ENCODE data around the gene SRPK2.
"Not testable (repeated sequence)": the region's sequence is repeated elsewhere in the genome, so short reads cannot be mapped to it uniquely, and the experiment has no call there.

The SRPK2 gene

GRCh38 chr7:105365541-105366534 is 22.9 kb downstream of the SRPK2 start:
- no peak for DNase-seq
- Mint-ChIP-seq H3K4me1 (peaks cover 5% of the 10 kb centered on the region), H3K9me3 (peaks cover 53% of the 10 kb centered on the region), H3K4me3 (no peak overlapping the region), H3K27ac (no peak overlapping the region), H3K27me3 (ENCODE audit: low read depth, poor library complexity) (peaks cover 3% of the 10 kb centered on the region), H3K36me3 (ENCODE audit: low read depth) (peaks cover 55% of the 10 kb centered on the region)
- TF ChIP-seq CTCF (IDR thresholded peaks at IDR 0.05), result no peak

DNA sequence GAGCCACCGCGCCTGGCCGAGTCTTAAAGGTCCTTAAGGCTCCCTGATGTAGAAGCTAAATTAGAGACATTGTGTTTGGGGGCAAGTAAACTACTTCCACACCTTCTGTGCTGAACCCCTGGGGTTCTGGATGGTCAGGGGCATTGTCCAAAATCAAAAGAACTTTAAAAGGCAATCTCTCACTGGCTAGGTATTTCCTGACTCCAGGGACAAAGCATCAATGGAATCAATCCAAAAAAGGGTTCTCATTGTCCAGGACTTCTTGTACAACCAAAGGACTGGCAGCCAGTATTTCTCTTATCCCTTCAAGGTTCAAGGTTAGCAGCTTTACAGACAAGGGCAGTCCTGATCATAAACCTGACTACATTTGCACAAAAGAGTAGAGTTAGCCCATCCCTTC is 24.0 kb downstream of the SRPK2 start:
- Mint-ChIP-seq H3K27me3 (ENCODE audit: low read depth, poor library complexity) (peaks cover 3% of the 10 kb centered on the region), H3K9me3 (peaks cover 65% of the 10 kb centered on the region), H3K36me3 (ENCODE audit: low read depth) (peaks cover 66% of the 10 kb centered on the region), H3K4me1 (peaks cover 6% of the 10 kb centered on the region), H3K4me3 (no peak overlapping the region), H3K27ac (no peak overlapping the region)
- no peak for TF ChIP-seq CTCF (IDR thresholded peaks at IDR 0.05)
- DNase-seq, result no peak

GRCh38 chr7:105363657-105364056 is 25.1 kb downstream of the SRPK2 start:
- Mint-ChIP-seq H3K36me3 (ENCODE audit: low read depth) (peaks cover 73% of the 10 kb centered on the region), H3K9me3 (peaks cover 69% of the 10 kb centered on the region), H3K4me1 (peaks cover 13% of the 10 kb centered on the region)
- DNase-seq; H3K27me3 Mint-ChIP-seq (ENCODE audit: low read depth, poor library complexity); H3K4me3 Mint-ChIP-seq; H3K27ac Mint-ChIP-seq: not testable (repeated sequence)

DNA sequence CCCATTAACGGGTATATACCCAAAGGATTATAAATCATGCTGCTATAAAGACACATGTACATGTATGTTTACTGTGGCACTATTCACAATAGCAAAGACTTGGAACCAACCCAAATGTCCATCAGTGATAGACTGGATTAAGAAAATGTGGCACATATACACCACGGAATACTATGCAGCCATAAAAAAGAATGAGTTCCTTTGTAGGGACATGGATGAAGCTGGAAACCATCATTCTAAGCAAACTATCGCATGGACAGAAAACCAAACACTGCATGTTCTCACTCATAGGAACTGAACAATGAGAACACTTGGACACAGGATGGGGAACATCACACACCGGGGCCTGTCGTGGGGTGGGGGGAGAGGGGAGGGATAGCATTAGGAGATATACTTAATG is 26.0 kb downstream of the SRPK2 start:
- not testable (repeated sequence) for H3K27ac Mint-ChIP-seq; H3K27me3 Mint-ChIP-seq (ENCODE audit: low read depth, poor library complexity); H3K4me3 Mint-ChIP-seq; DNase-seq
- Mint-ChIP-seq H3K9me3 (peaks cover 75% of the 10 kb centered on the region), H3K4me1 (peaks cover 21% of the 10 kb centered on the region), H3K36me3 (ENCODE audit: low read depth) (peaks cover 79% of the 10 kb centered on the region)

GRCh38 chr7:105361995-105362394 is 26.7 kb downstream of the SRPK2 start:
- peaks cover 75% of the 10 kb centered on the region for H3K9me3 Mint-ChIP-seq
- H3K27me3 Mint-ChIP-seq (ENCODE audit: low read depth, poor library complexity); DNase-seq; H3K27ac Mint-ChIP-seq; H3K4me3 Mint-ChIP-seq: not testable (repeated sequence)
- H3K4me1 Mint-ChIP-seq, result peaks cover 26% of the 10 kb centered on the region
- peaks cover 78% of the 10 kb centered on the region for H3K36me3 Mint-ChIP-seq (ENCODE audit: low read depth)

DNA sequence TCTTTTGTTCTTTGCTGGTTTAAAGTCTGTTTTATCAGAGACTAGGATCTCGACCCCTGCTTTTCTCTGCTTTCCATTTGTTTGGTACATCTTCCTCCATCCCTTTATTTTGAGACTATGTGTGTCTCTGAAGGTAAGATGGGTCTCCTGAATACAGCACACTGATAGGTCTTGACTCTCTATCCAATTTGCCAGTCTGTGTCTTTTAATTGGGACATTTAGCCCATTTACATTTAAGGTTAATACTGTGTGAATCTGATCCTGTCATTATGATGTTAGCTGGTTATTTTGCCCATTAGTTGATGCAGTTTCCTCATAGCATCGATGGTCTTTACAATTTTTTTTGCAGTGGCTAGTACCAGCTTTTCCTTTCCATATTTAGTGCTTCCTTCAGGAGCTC is 28.6 kb downstream of the SRPK2 start:
- not testable (repeated sequence) for DNase-seq; H3K27me3 Mint-ChIP-seq (ENCODE audit: low read depth, poor library complexity); H3K4me3 Mint-ChIP-seq
- Mint-ChIP-seq H3K4me1 (peaks cover 32% of the 10 kb centered on the region), H3K9me3 (peaks cover 64% of the 10 kb centered on the region), H3K27ac (peak overlapping the region; percentile 68), H3K36me3 (ENCODE audit: low read depth) (peaks cover 61% of the 10 kb centered on the region)

GRCh38 chr7:105355701-105356100 is 33.0 kb downstream of the SRPK2 start:
- Mint-ChIP-seq H3K36me3 (ENCODE audit: low read depth) (peaks cover 23% of the 10 kb centered on the region), H3K27ac (no peak overlapping the region), H3K4me1 (peaks cover 64% of the 10 kb centered on the region), H3K9me3 (peaks cover 21% of the 10 kb centered on the region), H3K4me3 (no peak overlapping the region), H3K27me3 (ENCODE audit: low read depth, poor library complexity) (no peaks in the 10 kb centered on the region)
- TF ChIP-seq CTCF (IDR thresholded peaks at IDR 0.05), result no peak
- DNase-seq, result no peak

GRCh38 chr7:105354383-105354782 is 34.3 kb downstream of the SRPK2 start:
- no peak overlapping the region for H3K4me3 Mint-ChIP-seq
- H3K36me3 Mint-ChIP-seq (ENCODE audit: low read depth), result peaks cover 10% of the 10 kb centered on the region
- no peak for TF ChIP-seq CTCF (IDR thresholded peaks at IDR 0.05)
- H3K4me1 Mint-ChIP-seq, result peaks cover 55% of the 10 kb centered on the region
- H3K27me3 Mint-ChIP-seq (ENCODE audit: low read depth, poor library complexity), result no peaks in the 10 kb centered on the region
- peaks cover 8% of the 10 kb centered on the region for H3K9me3 Mint-ChIP-seq
- peak overlapping the region; percentile 78 for H3K27ac Mint-ChIP-seq
- DNase-seq, result no peak
